GM19452 (cell line): ENCODE results near the gene LMNA.

Experiments used
- ATAC-seq: cut with Tn5 transposase; IDR thresholded peaks from one replicate; pipeline ENCODE4 v1.9.1; 2021; ENCODE audit not compliant: unreplicated experiment

The LMNA gene

GRCh38 chr1:156138458-156138867 is 24.0 kb downstream of the LMNA start:
- no peak for ATAC-seq

- ATAC-seq, result no peak
Measured at GRCh38 chr1:156140879-156141707, 26.6 kb downstream of the LMNA start.

- ATAC-seq, result no peak
Measured at GRCh38 chr1:156143765-156144489, 29.4 kb downstream of the LMNA start.

GRCh38 chr1:156144742-156145141 is 30.2 kb downstream of the LMNA start:
- no peak for ATAC-seq

GRCh38 chr1:156145650-156146019 is 31.1 kb downstream of the LMNA start:
- no peak for ATAC-seq

GRCh38 chr1:156146020-156146768 is 31.7 kb downstream of the LMNA start:
- no peak for ATAC-seq

GRCh38 chr1:156146769-156147405 is 32.4 kb downstream of the LMNA start:
- ATAC-seq, result no peak

GRCh38 chr1:156148216-156148615 is 33.7 kb downstream of the LMNA start:
- no peak for ATAC-seq

GRCh38 chr1:156149374-156150332 is 35.1 kb downstream of the LMNA start:
- ATAC-seq, result peak; percentile 32

GRCh38 chr1:156150333-156151011 is 36.0 kb downstream of the LMNA start:
- ATAC-seq, result no peak

GRCh38 chr1:156151093-156151688 is 36.7 kb downstream of the LMNA start:
- no peak for ATAC-seq

- no peak for ATAC-seq
Measured at GRCh38 chr1:156152628-156153027, 38.1 kb downstream of the LMNA start.

- ATAC-seq, result no peak
Measured at GRCh38 chr1:156153362-156153761, 38.9 kb downstream of the LMNA start, which contains the start of gene SEMA4A. Gene SEMA4A (plus strand): TSS chr1:156153585. CDS start chr1:156154579, 994 bp downstream.

- ATAC-seq, result peak; percentile 40
Measured at GRCh38 chr1:156154317-156154749, 39.8 kb downstream of the LMNA start.

- ATAC-seq, result no peak
Measured at GRCh38 chr1:156155756-156156510, 41.4 kb downstream of the LMNA start.

- no peak for ATAC-seq
Measured at GRCh38 chr1:156157506-156157905, 43.0 kb downstream of the LMNA start.

- ATAC-seq, result no peak
Measured at GRCh38 chr1:156157966-156158365, 43.5 kb downstream of the LMNA start.
